ENCODE data around the gene HMGCL.

The HMGCL gene

GRCh38 chr1:23752909-23753308 lies 72.3 kb downstream of the HMGCL start:
- H3K36me3 Mint-ChIP-seq (ENCODE audit: low read depth), result peaks cover 95% of the 10 kb centered on the region
- H3K9me3 Mint-ChIP-seq, result no peaks in the 10 kb centered on the region
- no peak for DNase-seq
- H3K27ac Mint-ChIP-seq, result peak overlapping the region; percentile 67
- H3K4me3 Mint-ChIP-seq, result no peak overlapping the region
- H3K27me3 Mint-ChIP-seq, result no peaks in the 10 kb centered on the region
- peaks cover 18% of the 10 kb centered on the region for H3K4me1 Mint-ChIP-seq (ENCODE audit: low read depth)

Measured in activated T-cell treated with anti-CD3 and anti-CD28 coated beads, Interleukin-2, amount 50 U/mL, for 24 hours (primary cell).